HL-60 (cell line): ENCODE results near the gene KRT14.
"Not testable (repeated sequence)": the region's sequence is repeated elsewhere in the genome, so short reads cannot be mapped to it uniquely, and the experiment has no call there.

ENCODE experiments used
- DNase-seq, 2 experiments: peaks; one replicate each; pipeline ENCODE4 v3.0.0-alpha.2; 2010 to 2020; ENCODE audit warnings: low read depth in 1 of 2, low spot score in 1 of 2
- H3K27ac ChIP-seq: fragments of 250-450 bp; sonication (Bioruptor Pico); replicated peaks from 2 replicates; pipeline ENCODE4 v1.5.1; 2020; ENCODE audit warnings: mild to moderate bottlenecking, moderate library complexity
- H3K27me3 ChIP-seq: fragments of 250-450 bp; sonication (Bioruptor Pico); 2 replicates; pipeline ENCODE4 v1.5.1; 2021; ENCODE audit warnings: mild to moderate bottlenecking, moderate library complexity; ENCODE audit not compliant: insufficient read depth, poor library complexity, severe bottlenecking
- H3K4me3 ChIP-seq: replicated peaks from 2 replicates; pipeline ENCODE4 v1.5.1; 2011; ENCODE audit warnings: mild to moderate bottlenecking, control low read depth, low read length; ENCODE audit not compliant: insufficient read depth
- GABPA ChIP-seq: IDR thresholded peaks from 2 replicates; pipeline ENCODE4 v1.6.1; 2012; ENCODE audit warnings: low read depth
- POLR2AphosphoS5 ChIP-seq: IDR thresholded peaks from 2 replicates; pipeline ENCODE4 v1.6.1; 2012; ENCODE audit warnings: low read depth
- SPI1 ChIP-seq: IDR thresholded peaks from 2 replicates; pipeline ENCODE4 v1.6.1; 2012; ENCODE audit warnings: low read depth, mild to moderate bottlenecking, borderline replicate concordance
- TF ChIP-seq, protein P1 (sequence below): IDR thresholded peaks from one replicate; pipeline ENCODE4 v1.5.1; 2011; ENCODE audit warnings: low read length, control low read depth, inconsistent platforms; ENCODE audit not compliant: insufficient read depth
- TF ChIP-seq, protein P2 (sequence below): IDR thresholded peaks from 2 replicates; pipeline ENCODE4 v1.6.1; 2012; ENCODE audit warnings: low read depth; ENCODE audit not compliant: insufficient replicate concordance

KRT14 gene

DNA sequence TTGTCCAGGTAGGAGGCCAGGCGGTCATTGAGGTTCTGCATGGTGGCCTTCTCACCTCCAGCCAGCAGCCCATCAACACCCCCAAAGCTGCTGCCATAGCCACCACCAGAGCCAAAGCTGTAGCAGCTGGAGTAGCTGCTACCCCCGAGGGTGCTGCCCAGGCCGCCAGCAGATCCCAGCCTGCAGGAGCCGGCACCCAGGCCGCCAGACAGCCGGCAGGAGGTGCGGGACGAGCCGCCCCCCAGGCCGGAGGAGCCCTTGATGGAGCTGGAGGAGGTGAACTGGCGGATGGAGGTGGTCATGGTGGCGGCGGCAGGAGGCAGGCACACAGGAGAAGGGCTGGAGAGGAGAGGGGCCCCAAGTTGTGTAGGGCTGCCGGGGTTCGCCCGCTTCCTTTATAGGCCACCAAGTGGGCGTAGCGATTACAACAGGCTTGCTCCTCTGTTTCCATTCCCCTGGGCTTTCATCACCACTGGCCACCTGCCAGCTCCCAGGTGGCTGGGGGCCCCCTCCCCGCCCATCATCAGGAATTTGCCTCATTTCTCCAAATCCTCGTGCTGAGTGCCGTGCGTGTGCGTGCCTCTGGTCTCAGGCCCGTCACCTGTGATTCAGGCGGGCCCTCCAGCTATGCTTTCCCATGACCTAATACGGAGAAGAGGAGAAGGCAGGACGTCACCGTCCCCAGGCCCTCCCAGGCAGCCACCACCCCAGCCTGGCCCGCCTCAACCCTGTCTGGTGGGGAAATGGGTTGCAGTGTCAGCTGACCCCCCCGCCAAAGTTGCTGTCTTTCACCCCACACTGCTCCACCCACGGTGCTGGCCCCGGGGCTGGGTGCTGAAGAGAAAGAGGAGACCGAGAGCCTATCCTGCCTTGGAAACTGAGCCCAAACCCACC lies 37.8 kb upstream of the KRT14 start, which contains the start of gene KRT17:
Gene KRT17, minus strand, starts transcription at position 368 of the 894 bp plus-strand sequence. Its CDS starts 66 bp downstream, at position 302.
- Histone ChIP-seq H3K4me3 (no peak within 1 kb of the TSS), H3K27me3 (no peaks in the 10 kb centered on the region), H3K27ac (no peak within 1 kb of the TSS)
- DNase-seq, result peak; percentile 18 to 40
- TF ChIP-seq, protein P1, sequence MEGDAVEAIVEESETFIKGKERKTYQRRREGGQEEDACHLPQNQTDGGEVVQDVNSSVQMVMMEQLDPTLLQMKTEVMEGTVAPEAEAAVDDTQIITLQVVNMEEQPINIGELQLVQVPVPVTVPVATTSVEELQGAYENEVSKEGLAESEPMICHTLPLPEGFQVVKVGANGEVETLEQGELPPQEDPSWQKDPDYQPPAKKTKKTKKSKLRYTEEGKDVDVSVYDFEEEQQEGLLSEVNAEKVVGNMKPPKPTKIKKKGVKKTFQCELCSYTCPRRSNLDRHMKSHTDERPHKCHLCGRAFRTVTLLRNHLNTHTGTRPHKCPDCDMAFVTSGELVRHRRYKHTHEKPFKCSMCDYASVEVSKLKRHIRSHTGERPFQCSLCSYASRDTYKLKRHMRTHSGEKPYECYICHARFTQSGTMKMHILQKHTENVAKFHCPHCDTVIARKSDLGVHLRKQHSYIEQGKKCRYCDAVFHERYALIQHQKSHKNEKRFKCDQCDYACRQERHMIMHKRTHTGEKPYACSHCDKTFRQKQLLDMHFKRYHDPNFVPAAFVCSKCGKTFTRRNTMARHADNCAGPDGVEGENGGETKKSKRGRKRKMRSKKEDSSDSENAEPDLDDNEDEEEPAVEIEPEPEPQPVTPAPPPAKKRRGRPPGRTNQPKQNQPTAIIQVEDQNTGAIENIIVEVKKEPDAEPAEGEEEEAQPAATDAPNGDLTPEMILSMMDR, result no peak
- TF ChIP-seq, protein P2, sequence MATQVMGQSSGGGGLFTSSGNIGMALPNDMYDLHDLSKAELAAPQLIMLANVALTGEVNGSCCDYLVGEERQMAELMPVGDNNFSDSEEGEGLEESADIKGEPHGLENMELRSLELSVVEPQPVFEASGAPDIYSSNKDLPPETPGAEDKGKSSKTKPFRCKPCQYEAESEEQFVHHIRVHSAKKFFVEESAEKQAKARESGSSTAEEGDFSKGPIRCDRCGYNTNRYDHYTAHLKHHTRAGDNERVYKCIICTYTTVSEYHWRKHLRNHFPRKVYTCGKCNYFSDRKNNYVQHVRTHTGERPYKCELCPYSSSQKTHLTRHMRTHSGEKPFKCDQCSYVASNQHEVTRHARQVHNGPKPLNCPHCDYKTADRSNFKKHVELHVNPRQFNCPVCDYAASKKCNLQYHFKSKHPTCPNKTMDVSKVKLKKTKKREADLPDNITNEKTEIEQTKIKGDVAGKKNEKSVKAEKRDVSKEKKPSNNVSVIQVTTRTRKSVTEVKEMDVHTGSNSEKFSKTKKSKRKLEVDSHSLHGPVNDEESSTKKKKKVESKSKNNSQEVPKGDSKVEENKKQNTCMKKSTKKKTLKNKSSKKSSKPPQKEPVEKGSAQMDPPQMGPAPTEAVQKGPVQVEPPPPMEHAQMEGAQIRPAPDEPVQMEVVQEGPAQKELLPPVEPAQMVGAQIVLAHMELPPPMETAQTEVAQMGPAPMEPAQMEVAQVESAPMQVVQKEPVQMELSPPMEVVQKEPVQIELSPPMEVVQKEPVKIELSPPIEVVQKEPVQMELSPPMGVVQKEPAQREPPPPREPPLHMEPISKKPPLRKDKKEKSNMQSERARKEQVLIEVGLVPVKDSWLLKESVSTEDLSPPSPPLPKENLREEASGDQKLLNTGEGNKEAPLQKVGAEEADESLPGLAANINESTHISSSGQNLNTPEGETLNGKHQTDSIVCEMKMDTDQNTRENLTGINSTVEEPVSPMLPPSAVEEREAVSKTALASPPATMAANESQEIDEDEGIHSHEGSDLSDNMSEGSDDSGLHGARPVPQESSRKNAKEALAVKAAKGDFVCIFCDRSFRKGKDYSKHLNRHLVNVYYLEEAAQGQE, result peak; percentile 85
- TF ChIP-seq POLR2AphosphoS5, result peak; percentile 56; the same call in 1 of the 2 replicates
- no peak for TF ChIP-seq GABPA
- TF ChIP-seq SPI1, result no peak

DNA sequence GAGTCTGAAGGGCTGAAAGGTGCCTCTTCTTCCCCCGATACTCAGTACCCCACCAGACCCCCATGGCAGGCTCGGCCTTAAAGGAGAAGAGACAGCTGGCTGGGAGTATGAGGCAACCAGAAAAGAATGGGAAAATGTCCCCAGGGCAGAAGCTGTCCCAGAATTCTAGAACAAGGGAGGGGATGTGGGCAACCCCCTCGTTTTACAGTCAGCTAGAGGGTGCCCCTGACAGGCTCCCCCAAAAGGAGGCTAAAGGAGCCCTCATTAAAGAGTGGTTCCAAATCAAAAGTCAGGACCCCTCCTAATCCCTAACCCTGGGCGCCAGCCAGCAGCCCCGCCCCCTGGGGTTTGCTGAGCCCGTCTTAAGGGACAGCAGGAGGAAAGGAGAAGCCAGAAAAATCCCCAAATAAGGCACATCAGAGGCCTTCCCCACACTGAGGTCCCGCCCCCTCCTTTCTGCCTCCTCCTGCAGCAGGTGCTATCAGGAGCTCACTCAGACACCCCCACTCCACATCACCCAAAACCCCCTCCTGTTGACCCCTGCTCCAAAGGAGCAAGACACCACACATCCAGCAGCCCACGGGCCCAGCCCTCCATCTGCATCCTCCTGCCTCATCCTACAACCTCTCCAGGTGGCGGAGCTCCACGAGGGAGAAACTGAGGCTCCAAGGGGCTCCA lies 36.6 kb upstream of the KRT14 start:
- not testable (repeated sequence) for H3K27ac ChIP-seq, H3K4me3 ChIP-seq, DNase-seq, H3K27me3 ChIP-seq

DNA sequence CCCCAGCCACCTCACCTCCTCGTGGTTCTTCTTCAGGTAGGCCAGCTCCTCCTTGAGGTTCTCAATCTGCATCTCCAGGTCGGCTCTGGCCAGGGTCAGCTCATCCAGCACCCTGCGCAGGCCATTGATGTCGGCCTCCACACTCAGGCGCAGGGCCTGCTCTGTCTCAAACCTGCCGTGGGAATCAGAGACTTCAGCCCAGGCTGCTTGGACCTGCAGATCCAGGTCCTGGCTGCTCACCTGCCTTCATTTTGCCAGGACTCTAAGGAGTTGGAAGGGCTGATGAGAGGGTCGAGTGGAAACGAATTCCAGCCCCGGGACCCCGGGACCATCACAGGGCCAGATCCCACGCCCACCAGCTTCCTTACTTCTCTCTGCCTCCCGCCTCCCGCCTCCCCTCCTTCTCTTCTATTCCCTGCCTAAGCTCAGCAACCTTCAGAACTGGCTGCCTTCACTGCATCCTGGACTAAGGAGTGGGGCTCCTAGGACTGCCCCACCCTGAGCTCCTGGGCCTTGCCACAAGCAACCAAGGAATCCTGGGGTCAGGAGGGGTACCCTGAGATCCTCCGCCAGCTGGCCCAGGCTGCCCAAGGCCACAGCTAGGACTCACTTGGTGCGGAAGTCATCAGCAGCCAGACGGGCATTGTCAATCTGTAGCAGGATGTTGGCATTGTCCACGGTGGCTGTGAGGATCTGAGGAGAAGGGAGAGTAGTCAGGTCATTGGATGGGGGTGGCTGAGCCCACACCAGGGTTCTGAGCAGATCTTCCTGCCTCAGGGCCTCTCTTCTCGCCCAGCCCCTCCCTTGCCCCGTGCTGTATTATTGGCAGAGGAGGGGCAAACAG lies 35.9 kb upstream of the KRT14 start:
- not testable (repeated sequence) for DNase-seq, H3K27me3 ChIP-seq, H3K27ac ChIP-seq, H3K4me3 ChIP-seq

DNA sequence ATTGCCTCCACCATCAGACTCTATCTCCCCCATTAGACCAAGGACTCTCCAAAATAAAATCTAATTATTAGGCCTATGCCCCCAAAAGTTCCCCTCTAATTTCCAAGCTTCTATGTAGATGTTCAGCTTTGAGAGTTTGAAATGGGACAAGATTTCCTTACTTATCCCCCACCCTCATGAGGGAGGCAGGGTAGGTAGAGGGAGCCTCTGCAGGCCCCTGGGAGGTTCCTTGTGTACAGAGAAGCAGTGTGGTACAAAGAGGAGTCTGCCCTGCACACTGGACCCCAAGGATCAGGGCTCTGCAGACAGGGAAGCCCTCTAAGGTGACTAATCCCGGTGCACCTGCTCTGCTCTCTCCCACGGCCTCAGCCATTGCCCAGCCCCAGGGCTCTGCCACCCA lies 35.2 kb upstream of the KRT14 start:
- Histone ChIP-seq H3K27me3 (no peaks in the 10 kb centered on the region), H3K4me3 (no peak overlapping the region), H3K27ac (no peak overlapping the region)
- TF ChIP-seq POLR2AphosphoS5, result no peak
- TF ChIP-seq, protein P2, result no peak
- TF ChIP-seq SPI1, result no peak
- TF ChIP-seq, protein P1, result no peak
- no peak for TF ChIP-seq GABPA
- DNase-seq, result no peak

GRCh38 chr17:41621435-41621817 lies 34.7 kb upstream of the KRT14 start:
- H3K4me3 ChIP-seq, H3K27me3 ChIP-seq, DNase-seq, H3K27ac ChIP-seq: not testable (repeated sequence)
